Measurements from ENCODE around the gene HOXD1.

HOXD1 gene

GRCh38 chr2:176170602-176171305, 17.7 kb upstream of the HOXD1 start:
- Histone ChIP-seq H3K9ac (ENCODE audit: low read depth, low read length) (no peak overlapping the region), H3K4me2 (ENCODE audit: insufficient read depth, low read length) (no peak overlapping the region), H3K27ac (ENCODE audit: low read length) (no peak overlapping the region), H4K20me1 (ENCODE audit: insufficient read depth, low read length) (no peaks in the 10 kb centered on the region), H3K9me3 (ENCODE audit: insufficient read depth, low read length, severe bottlenecking) (no peaks in the 10 kb centered on the region), H3K79me2 (ENCODE audit: insufficient read depth, low read length) (no peaks in the 10 kb centered on the region), H3K27me3 (ENCODE audit: insufficient read depth, low read length, poor library complexity) (peaks cover 12% of the 10 kb centered on the region), H3K4me3 (ENCODE audit: low read depth in 1 of 2, low read length in 2 of 2) (no peak overlapping the region), H3K36me3 (ENCODE audit: insufficient read depth, low read length) (no peaks in the 10 kb centered on the region), H3K4me1 (ENCODE audit: insufficient read depth, low read length) (no peaks in the 10 kb centered on the region), H2AFZ (ENCODE audit: low read depth, low read length) (no peak overlapping the region)
- no peak for ATAC-seq (ENCODE audit: insufficient read depth, low read depth)
- DNase-seq = no peak
- TF ChIP-seq CTCF (IDR thresholded peaks at IDR 0.05; ENCODE audit: borderline replicate concordance, extremely low read depth, low read length, poor library complexity, severe bottlenecking) (no peak), EZH2 (IDR thresholded peaks at IDR 0.05; ENCODE audit: borderline replicate concordance, low read depth, low read length, severe bottlenecking) (no peak)

- no peaks in the 10 kb centered on the region for H3K4me1 ChIP-seq (ENCODE audit: insufficient read depth, low read length)
- peaks cover 9% of the 10 kb centered on the region for H3K27me3 ChIP-seq (ENCODE audit: insufficient read depth, low read length, poor library complexity)
- H3K9me3 ChIP-seq (ENCODE audit: insufficient read depth, low read length, severe bottlenecking) = no peaks in the 10 kb centered on the region
- H3K27ac ChIP-seq (ENCODE audit: low read length) = no peak overlapping the region
- TF ChIP-seq CTCF (IDR thresholded peaks at IDR 0.05; ENCODE audit: borderline replicate concordance, extremely low read depth, low read length, poor library complexity, severe bottlenecking) = no peak
- no peak for TF ChIP-seq EZH2 (IDR thresholded peaks at IDR 0.05; ENCODE audit: borderline replicate concordance, low read depth, low read length, severe bottlenecking)
- H2AFZ ChIP-seq (ENCODE audit: low read depth, low read length) = no peak overlapping the region
- no peaks in the 10 kb centered on the region for H3K79me2 ChIP-seq (ENCODE audit: insufficient read depth, low read length)
- ATAC-seq (ENCODE audit: insufficient read depth, low read depth) = no peak
- no peaks in the 10 kb centered on the region for H3K36me3 ChIP-seq (ENCODE audit: insufficient read depth, low read length)
- no peak overlapping the region for H3K4me2 ChIP-seq (ENCODE audit: insufficient read depth, low read length)
- H4K20me1 ChIP-seq (ENCODE audit: insufficient read depth, low read length) = no peaks in the 10 kb centered on the region
- no peak for DNase-seq
- no peak overlapping the region for H3K9ac ChIP-seq (ENCODE audit: low read depth, low read length)
- H3K4me3 ChIP-seq (ENCODE audit: low read depth in 1 of 2, low read length in 2 of 2) = no peak overlapping the region
These were observed 17.0 kb upstream of the HOXD1 start for GRCh38 chr2:176171351-176172006.

DNA sequence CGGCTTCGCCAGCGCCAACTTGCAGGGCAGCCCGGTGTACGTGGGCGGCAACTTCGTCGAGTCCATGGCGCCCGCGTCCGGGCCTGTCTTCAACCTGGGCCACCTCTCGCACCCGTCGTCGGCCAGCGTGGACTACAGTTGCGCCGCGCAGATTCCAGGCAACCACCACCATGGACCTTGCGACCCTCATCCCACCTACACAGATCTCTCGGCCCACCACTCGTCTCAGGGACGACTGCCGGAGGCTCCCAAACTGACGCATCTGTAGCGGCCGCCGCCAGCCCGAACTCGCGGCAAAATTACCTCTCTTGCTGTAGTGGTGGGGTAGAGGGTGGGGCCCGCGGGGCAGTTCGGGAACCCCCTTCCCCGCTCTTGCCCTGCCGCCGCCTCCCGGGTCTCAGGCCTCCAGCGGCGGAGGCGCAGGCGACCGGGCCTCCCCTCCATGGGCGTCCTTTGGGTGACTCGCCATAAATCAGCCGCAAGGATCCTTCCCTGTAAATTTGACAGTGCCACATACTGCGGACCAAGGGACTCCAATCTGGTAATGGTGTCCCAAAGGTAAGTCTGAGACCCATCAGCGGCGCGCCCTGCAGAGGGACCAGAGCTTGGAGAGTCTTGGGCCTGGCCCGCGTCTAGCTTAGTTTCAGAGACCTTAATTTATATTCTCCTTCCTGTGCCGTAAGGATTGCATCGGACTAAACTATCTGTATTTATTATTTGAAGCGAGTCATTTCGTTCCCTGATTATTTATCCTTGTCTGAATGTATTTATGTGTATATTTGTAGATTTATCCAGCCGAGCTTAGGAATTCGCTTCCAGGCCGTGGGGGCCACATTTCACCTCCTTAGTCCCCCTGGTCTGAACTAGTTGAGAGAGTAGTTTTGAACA, 16.2 kb upstream of the HOXD1 start:
- Histone ChIP-seq H4K20me1 (ENCODE audit: insufficient read depth, low read length) (no peaks in the 10 kb centered on the region), H3K4me1 (ENCODE audit: insufficient read depth, low read length) (no peaks in the 10 kb centered on the region), H3K79me2 (ENCODE audit: insufficient read depth, low read length) (no peaks in the 10 kb centered on the region), H2AFZ (ENCODE audit: low read depth, low read length) (no peak overlapping the region), H3K9ac (ENCODE audit: low read depth, low read length) (no peak overlapping the region), H3K4me3 (ENCODE audit: low read depth in 1 of 2, low read length in 2 of 2) (no peak overlapping the region), H3K27me3 (ENCODE audit: insufficient read depth, low read length, poor library complexity) (peaks cover 11% of the 10 kb centered on the region), H3K4me2 (ENCODE audit: insufficient read depth, low read length) (no peak overlapping the region), H3K27ac (ENCODE audit: low read length) (no peak overlapping the region), H3K9me3 (ENCODE audit: insufficient read depth, low read length, severe bottlenecking) (no peaks in the 10 kb centered on the region), H3K36me3 (ENCODE audit: insufficient read depth, low read length) (no peaks in the 10 kb centered on the region)
- TF ChIP-seq EZH2 (IDR thresholded peaks at IDR 0.05; ENCODE audit: borderline replicate concordance, low read depth, low read length, severe bottlenecking) (no peak), CTCF (IDR thresholded peaks at IDR 0.05; ENCODE audit: borderline replicate concordance, extremely low read depth, low read length, poor library complexity, severe bottlenecking) (no peak)
- DNase-seq (no peak), ATAC-seq (ENCODE audit: insufficient read depth, low read depth) (no peak)

Data from DND-41 (cell line).